ENCODE measurements around the gene MFGE8.

DNA sequence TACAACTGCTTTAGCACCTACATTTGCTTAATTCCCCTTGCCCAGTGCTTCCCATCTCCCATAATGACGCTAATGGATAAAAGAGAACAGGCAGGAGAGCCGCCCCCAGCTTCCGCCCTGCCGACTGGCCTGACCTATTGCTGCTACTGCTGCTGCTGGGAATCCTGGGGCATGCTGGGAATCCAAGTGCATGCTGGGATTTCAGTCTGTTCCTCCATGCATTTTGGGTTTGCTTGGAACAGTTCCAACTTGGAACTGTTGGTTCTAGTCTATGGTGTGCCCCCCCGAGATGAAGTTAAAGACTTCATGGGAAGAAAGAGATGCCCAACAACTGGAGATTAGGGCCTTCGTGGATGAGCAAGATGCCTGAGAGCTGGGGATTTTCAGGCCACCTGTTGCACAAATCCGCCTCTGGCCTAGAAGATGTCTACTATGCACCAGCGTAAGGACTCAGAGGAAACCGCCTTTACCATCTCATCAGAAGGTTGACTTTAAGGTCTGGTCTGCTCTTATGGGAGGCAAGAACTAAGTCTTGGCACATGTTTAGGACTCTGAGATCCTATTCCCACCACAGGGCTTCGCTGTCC is 46.8 kb downstream of the MFGE8 start:
- TF ChIP-seq EP300 (IDR thresholded peaks at IDR 0.05), result no peak
- TF ChIP-seq, protein P1, sequence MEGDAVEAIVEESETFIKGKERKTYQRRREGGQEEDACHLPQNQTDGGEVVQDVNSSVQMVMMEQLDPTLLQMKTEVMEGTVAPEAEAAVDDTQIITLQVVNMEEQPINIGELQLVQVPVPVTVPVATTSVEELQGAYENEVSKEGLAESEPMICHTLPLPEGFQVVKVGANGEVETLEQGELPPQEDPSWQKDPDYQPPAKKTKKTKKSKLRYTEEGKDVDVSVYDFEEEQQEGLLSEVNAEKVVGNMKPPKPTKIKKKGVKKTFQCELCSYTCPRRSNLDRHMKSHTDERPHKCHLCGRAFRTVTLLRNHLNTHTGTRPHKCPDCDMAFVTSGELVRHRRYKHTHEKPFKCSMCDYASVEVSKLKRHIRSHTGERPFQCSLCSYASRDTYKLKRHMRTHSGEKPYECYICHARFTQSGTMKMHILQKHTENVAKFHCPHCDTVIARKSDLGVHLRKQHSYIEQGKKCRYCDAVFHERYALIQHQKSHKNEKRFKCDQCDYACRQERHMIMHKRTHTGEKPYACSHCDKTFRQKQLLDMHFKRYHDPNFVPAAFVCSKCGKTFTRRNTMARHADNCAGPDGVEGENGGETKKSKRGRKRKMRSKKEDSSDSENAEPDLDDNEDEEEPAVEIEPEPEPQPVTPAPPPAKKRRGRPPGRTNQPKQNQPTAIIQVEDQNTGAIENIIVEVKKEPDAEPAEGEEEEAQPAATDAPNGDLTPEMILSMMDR (IDR thresholded peaks at IDR 0.05), result no peak
- TF ChIP-seq POLR2A (IDR thresholded peaks at IDR 0.05), result no peak
